CD8-positive, alpha-beta memory T cell (primary cell): Measurements from ENCODE around the gene IRS2. TPM values are rescaled to one million over a fixed set of nuclear protein-coding genes. Genes with fewer than 3 reads are reported as not detected.

Experiments
- CTCF ChIA-PET: fragments of 350-600 bp; sonication (Branson Sonifier 250); formaldehyde crosslinking; loops from one replicate; lab custom pipeline; 2021; ENCODE audit warnings: antibody characterized with exemption; lab: Charles Lee
- POLR2A ChIA-PET: fragments of 350-600 bp; sonication (Branson Sonifier 250); formaldehyde crosslinking; loops from one replicate; lab custom pipeline; 2021; ENCODE audit warnings: antibody characterized with exemption; lab: Charles Lee
- DNase-seq, 5 donors: peaks; one replicate each; pipeline versions ENCODE4 v3.0.0 to v3.0.0-alpha.2; 2020 to 2022; ENCODE audit warnings: mixed read lengths in 1 of 5
- H3K27ac ChIP-seq: one replicate; pipeline ENCODE4 v1.7.0; 2013; ENCODE audit warnings: low read depth, mild to moderate bottlenecking, low read length, moderate library complexity
- H3K27me3 ChIP-seq: 2 replicates; pipeline ENCODE4 v1.7.0; 2013; ENCODE audit warnings: low read length, mild to moderate bottlenecking; ENCODE audit not compliant: insufficient read depth, poor library complexity, severe bottlenecking
- H3K36me3 ChIP-seq: 2 replicates; pipeline ENCODE4 v1.7.0; 2013; ENCODE audit warnings: mild to moderate bottlenecking, low read length, moderate library complexity; ENCODE audit not compliant: insufficient read depth
- H3K4me1 ChIP-seq: 2 replicates; pipeline ENCODE4 v1.7.0; 2013; ENCODE audit warnings: mild to moderate bottlenecking, low read length, moderate library complexity; ENCODE audit not compliant: insufficient read depth
- H3K4me3 ChIP-seq: 2 replicates; pipeline ENCODE4 v1.7.0; 2013; ENCODE audit warnings: mild to moderate bottlenecking, low read length
- H3K9me3 ChIP-seq: 2 replicates; pipeline ENCODE4 v1.7.0; 2013; ENCODE audit warnings: mild to moderate bottlenecking, low read length
- H3K27ac Mint-ChIP-seq, 8 donors: one replicate each; pipeline ENCODE4 v1.8.0; 2020 to 2021; ENCODE audit warnings: mixed read lengths in 8 of 8, mild to moderate bottlenecking in 6 of 8, inconsistent platforms in 3 of 8, moderate library complexity in 3 of 8
- H3K27me3 Mint-ChIP-seq, 2 donors: one replicate each; pipeline ENCODE4 v1.8.0; 2020 to 2021; ENCODE audit warnings: mixed read lengths in 2 of 2, mild to moderate bottlenecking in 1 of 2, moderate library complexity in 1 of 2
- H3K36me3 Mint-ChIP-seq, 3 donors: one replicate each; pipeline ENCODE4 v1.8.0; 2020 to 2021; ENCODE audit warnings: mixed read lengths in 3 of 3, inconsistent platforms in 1 of 3, mild to moderate bottlenecking in 1 of 3
- H3K4me1 Mint-ChIP-seq, 3 donors: one replicate each; pipeline ENCODE4 v1.8.0; 2020 to 2021; ENCODE audit warnings: mixed read lengths in 3 of 3, inconsistent platforms in 1 of 3, mild to moderate bottlenecking in 1 of 3
- H3K4me3 Mint-ChIP-seq, 7 donors: one replicate each; pipeline ENCODE4 v1.8.0; 2020 to 2021; ENCODE audit warnings: mixed read lengths in 7 of 7, mild to moderate bottlenecking in 6 of 7, moderate library complexity in 4 of 7, inconsistent platforms in 2 of 7
- H3K9me3 Mint-ChIP-seq, 5 donors: one replicate each; pipeline ENCODE4 v1.8.0; 2020 to 2022; ENCODE audit warnings: mixed read lengths in 5 of 5, mild to moderate bottlenecking in 3 of 5, moderate library complexity in 2 of 5, inconsistent platforms in 1 of 5
- polyA plus RNA-seq: library from polyadenylated mRNA; unstranded; fragments of 300-500 nt; fragmentation: Illumina TruSeq; gene quantifications from one replicate; pipeline ENCODE4 v1.2.3, GENCODE V29; 2021
- total RNA-seq, 2 experiments: library from RNA; stranded (reverse); gene quantifications; one replicate each; pipeline ENCODE4 v1.2.3, GENCODE V29; 2021

Gene IRS2
- total and polyA plus RNA-seq, 3 experiments from 2014 or later = 1.7 to 2.3 (median 2.1) TPM

DNA sequence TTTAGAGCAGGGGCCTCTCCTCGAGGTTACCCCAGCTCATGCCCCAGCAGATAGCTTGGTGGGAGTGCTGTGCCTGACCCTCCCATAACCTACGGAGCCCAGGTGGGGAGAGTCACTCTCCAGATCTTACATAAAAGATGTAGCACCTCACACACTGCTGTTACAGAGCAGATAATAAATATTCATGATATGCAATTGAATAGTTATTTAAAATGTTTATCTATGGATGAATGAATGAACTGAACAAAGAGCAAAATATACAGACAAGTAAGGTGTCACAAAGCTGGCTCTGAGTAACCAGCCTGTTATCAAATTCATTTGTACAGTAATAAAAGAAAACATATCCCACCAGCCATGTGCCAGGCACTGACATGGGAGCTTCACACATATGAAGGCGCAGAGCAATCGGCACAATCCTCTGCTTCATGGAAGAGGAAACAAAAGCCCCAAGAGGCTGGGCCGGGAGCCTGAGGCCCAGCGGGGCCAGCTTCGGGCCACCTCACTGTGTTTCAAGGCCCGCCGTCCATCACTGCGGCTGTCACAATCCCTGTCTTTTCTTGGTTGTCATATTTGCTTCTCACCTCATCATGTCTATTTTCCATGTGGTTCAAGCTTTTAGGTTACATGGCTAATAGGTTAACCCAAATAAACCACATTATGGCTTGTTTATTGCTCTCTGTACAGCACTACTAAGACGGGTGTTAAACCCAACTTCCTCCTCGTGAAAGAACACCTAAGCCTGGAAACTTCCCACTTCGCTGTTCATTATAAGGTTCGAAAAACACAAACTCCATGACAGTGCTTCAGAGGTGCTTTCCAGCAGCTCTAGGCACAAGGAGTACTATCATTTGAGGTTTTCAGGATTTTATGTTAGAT, 78.4 kb downstream of the IRS2 start:
- peak in 1 of 5 donors; percentile 45 for DNase-seq
- H3K4me3 ChIP-seq = no peak overlapping the region
- POLR2A ChIA-PET = no interaction called here
- H3K27me3 Mint-ChIP-seq = peaks cover 26 to 28% of the 10 kb centered on the region in 2 donors
- peak overlapping the region in 1 of 8 donors; percentile 44 for H3K27ac Mint-ChIP-seq
- peaks cover 8 to 30% (median 23%) of the 10 kb centered on the region in 3 donors for H3K4me1 Mint-ChIP-seq
- no peaks in the 10 kb centered on the region for H3K36me3 ChIP-seq
- no peaks in the 10 kb centered on the region for H3K4me1 ChIP-seq
- no peaks in the 10 kb centered on the region for H3K9me3 ChIP-seq
- H3K27ac ChIP-seq = no peak overlapping the region
- no peaks in the 10 kb centered on the region for H3K36me3 Mint-ChIP-seq
- CTCF ChIA-PET = no interaction called here
- no peaks in the 10 kb centered on the region for H3K27me3 ChIP-seq
- peaks cover 2 to 6% (median 2%) of the 10 kb centered on the region in 5 donors for H3K9me3 Mint-ChIP-seq
- peak overlapping the region in 5 of 7 donors; percentile 4 to 74 (median 21) for H3K4me3 Mint-ChIP-seq

DNA sequence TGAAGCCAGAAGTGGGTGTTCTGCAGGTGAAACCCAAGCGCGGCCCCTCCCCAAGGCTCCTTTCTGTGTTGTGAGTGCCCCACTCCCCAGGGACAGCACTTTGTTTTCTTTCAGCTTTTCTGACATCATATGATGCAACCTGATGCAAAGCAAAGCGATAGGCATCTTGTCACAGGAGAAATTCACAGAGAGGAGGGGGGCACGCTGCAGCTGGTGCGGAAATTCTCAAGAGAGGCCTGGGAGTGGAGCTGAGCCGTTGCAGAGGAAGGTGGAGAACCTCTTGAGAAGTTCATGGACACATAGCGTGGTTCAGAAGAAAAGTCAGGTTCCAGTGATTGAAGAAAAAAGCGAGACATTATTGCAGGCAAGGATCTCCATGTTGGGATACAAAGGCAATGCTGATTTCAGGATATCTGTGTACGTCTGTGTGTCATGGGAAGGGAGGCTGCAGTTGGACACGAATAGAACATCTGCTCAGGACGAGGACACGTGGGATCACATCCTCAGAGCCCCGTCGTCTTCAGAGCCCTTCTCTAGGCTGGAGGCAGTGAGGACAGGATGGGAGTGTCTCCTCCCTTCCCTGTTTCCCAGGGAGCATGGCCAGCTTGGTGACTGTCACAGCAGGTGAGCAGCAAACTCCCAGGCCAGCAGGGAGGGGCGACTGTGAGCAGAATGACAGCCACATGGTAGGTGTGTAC, 79.2 kb downstream of the IRS2 start:
- H3K4me3 Mint-ChIP-seq = peak overlapping the region in 2 of 7 donors; percentile 26 to 49
- Histone ChIP-seq H3K9me3 (no peaks in the 10 kb centered on the region), H3K4me3 (no peak overlapping the region), H3K27me3 (no peaks in the 10 kb centered on the region), H3K36me3 (no peaks in the 10 kb centered on the region), H3K4me1 (no peaks in the 10 kb centered on the region), H3K27ac (no peak overlapping the region)
- H3K9me3 Mint-ChIP-seq = peaks cover 2 to 6% (median 2%) of the 10 kb centered on the region in 5 donors
- peaks cover 8 to 30% (median 23%) of the 10 kb centered on the region in 3 donors for H3K4me1 Mint-ChIP-seq
- peaks cover 26 to 28% of the 10 kb centered on the region in 2 donors for H3K27me3 Mint-ChIP-seq
- ChIA-PET POLR2A (no interaction called here), CTCF (no interaction called here)
- no peak for DNase-seq
- no peaks in the 10 kb centered on the region for H3K36me3 Mint-ChIP-seq
- no peak overlapping the region for H3K27ac Mint-ChIP-seq

DNA sequence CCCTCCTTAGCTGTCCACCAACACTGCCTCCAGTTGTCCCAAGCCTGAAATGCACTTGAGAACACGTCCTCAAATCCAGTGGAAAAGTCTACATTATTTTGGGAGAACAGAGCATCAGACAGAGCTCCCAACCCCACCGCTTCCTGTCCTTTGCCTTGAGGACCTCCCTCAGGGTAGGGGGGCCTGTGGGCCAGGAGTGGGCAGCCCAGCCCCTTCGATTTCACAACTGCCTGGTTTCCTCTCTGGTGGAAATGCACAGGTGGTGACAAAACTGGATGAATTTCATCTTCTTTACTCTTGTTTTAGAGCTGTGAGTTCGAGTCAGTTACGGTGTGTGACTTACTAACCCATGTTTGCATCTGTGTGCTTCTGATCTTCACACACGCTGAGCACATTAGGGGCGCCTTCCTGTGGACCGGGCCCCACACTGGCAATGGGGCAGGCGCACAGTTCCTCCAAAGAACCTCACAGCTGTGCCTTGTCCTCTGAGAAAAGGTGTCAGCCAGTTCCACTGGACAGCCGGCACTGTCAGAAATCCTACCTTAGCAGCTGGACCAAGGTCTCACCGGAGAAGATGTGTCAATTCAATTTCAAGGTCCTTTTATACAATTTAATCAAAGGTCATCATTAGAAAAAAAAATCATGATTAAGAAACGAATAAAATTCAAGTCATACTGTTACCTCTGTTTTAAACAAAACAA, 80.2 kb downstream of the IRS2 start:
- peaks cover 2 to 6% (median 2%) of the 10 kb centered on the region in 5 donors for H3K9me3 Mint-ChIP-seq
- Histone ChIP-seq H3K27ac (no peak overlapping the region), H3K4me3 (no peak overlapping the region), H3K27me3 (no peaks in the 10 kb centered on the region), H3K36me3 (no peaks in the 10 kb centered on the region), H3K9me3 (no peaks in the 10 kb centered on the region), H3K4me1 (no peaks in the 10 kb centered on the region)
- ChIA-PET POLR2A (no interaction called here), CTCF (no interaction called here)
- H3K27ac Mint-ChIP-seq = no peak overlapping the region
- peaks cover 26 to 28% of the 10 kb centered on the region in 2 donors for H3K27me3 Mint-ChIP-seq
- H3K36me3 Mint-ChIP-seq = no peaks in the 10 kb centered on the region
- H3K4me1 Mint-ChIP-seq = peaks cover 8 to 30% (median 23%) of the 10 kb centered on the region in 3 donors
- H3K4me3 Mint-ChIP-seq = no peak overlapping the region
- no peak for DNase-seq

DNA sequence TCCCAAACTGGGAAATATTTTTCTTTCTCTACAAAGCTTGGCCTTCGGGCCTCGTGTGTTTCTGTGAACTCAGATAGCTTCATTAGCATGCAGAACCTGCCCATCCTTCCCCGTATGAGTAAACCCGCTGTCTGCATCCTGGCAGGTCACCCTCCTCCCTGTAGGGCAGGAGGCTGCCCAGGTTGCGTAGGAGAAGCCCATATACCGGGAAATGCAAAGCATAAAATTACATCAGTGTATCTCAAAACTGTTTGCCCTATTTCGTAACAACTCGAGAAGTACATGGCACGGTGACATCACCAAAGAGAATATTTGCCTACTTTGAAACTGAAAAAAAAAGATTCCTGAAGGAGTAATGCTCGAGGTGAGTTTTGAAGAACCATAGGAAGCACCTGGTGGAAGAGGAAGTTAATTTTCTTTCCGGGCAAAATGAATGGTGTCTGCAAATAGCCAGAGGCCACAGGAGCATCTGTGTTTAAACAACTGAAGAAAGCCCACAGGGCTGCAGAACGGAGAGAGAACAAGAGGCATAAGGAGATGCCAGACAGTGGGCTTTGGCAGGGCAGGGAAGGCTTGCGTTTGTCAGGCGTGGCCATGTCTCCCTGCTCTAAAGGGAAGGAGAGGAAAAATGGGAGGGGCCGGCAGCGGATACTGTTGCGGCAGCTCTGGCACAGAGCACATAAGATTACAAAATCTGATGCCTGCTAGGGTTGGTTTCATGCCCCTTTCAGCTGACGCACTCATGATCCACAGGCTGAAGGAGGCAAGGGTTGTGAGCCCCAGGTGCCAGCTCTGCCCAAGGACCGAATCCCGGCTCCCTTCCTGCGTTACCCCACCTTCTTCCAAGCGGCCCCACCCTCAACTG, 81.4 kb downstream of the IRS2 start:
- POLR2A ChIA-PET = no interaction called here
- no peaks in the 10 kb centered on the region for H3K36me3 ChIP-seq
- CTCF ChIA-PET = no interaction called here

DNA sequence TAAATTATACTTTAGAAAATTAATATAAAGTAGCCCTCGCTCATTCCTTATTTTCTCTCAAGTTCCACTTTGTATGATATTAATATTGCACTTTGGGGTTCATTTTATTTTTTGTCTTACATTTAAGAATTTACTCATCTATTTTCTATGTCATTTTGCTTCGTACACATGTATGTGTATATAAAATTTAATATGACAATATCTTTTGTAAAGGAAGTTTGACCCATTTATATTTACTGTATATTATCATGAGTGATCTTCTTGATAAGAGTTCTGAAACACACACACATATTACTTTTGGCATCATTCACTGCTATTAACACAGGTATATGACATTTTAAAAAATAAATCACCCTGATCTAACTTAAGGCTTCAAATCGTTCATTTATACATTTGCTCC, 83.1 kb downstream of the IRS2 start:
- Histone ChIP-seq H3K27ac (no peak overlapping the region), H3K27me3 (no peaks in the 10 kb centered on the region), H3K4me3 (no peak overlapping the region), H3K9me3 (no peaks in the 10 kb centered on the region), H3K4me1 (peaks cover 3% of the 10 kb centered on the region), H3K36me3 (no peaks in the 10 kb centered on the region)
- DNase-seq = no peak
- Mint-ChIP-seq H3K27ac (no peak overlapping the region), H3K4me1 (peaks cover 10 to 28% (median 20%) of the 10 kb centered on the region in 3 donors), H3K4me3 (no peak overlapping the region), H3K27me3 (peaks cover 24 to 28% of the 10 kb centered on the region in 2 donors), H3K36me3 (no peaks in the 10 kb centered on the region), H3K9me3 (peaks cover 2 to 9% (median 2%) of the 10 kb centered on the region in 5 donors)
- ChIA-PET CTCF (no interaction called here), POLR2A (no interaction called here)

More for the DNA sequence above, 81.4 kb downstream of the IRS2 start:
- Mint-ChIP-seq H3K27me3 (peaks cover 26 to 28% of the 10 kb centered on the region in 2 donors), H3K9me3 (peaks cover 2 to 9% (median 2%) of the 10 kb centered on the region in 5 donors), H3K27ac (no peak overlapping the region), H3K4me3 (peak overlapping the region in 2 of 7 donors; percentile 4 to 5), H3K36me3 (no peaks in the 10 kb centered on the region), H3K4me1 (peaks cover 11 to 34% (median 29%) of the 10 kb centered on the region in 3 donors)
- no peak for DNase-seq
- H3K9me3 ChIP-seq = no peaks in the 10 kb centered on the region
- H3K4me1 ChIP-seq = no peaks in the 10 kb centered on the region
- H3K27me3 ChIP-seq = no peaks in the 10 kb centered on the region
- no peak overlapping the region for H3K4me3 ChIP-seq
- H3K27ac ChIP-seq = no peak overlapping the region
